Mucosa of gallbladder (tissue), 1 donor: ENCODE data around the gene LRRIQ3. TPM values are rescaled to one million over a fixed set of nuclear protein-coding genes. Genes with fewer than 3 reads are reported as not detected.
"Not testable (repeated sequence)": the region's sequence is repeated elsewhere in the genome, so short reads cannot be mapped to it uniquely, and the experiment has no call there.

ENCODE experiments used
- DNase-seq: peaks from one replicate; pipeline ENCODE4 v3.0.0-alpha.2; 2020; ENCODE audit warnings: low spot score
- total RNA-seq: library from RNA; stranded (reverse); gene quantifications from one replicate; pipeline ENCODE4 v1.2.1, GENCODE V29; 2021
- donor health status: DM: no; HTN: no; CAD: no.

LRRIQ3 gene
- total RNA-seq = 0.95 TPM

- peak; percentile 95 for DNase-seq
These were observed at the start of gene LRRIQ3, which contains the start of gene FPGT for GRCh38 chr1:74197657-74198552. Gene LRRIQ3 (minus strand): TSS chr1:74198176. CDS start chr1:74183684, 14,492 bp downstream. Gene FPGT (plus strand): TSS chr1:74198242. CDS start chr1:74198279, 37 bp downstream.

GRCh38 chr1:74246315-74246714, 48.3 kb upstream of the LRRIQ3 start:
- DNase-seq = no peak

- no peak for DNase-seq
These were observed 47.3 kb upstream of the LRRIQ3 start for GRCh38 chr1:74245168-74245772.

GRCh38 chr1:74237787-74238186, 39.8 kb upstream of the LRRIQ3 start:
- DNase-seq = no peak

- DNase-seq = no peak
These were observed 39.1 kb upstream of the LRRIQ3 start for GRCh38 chr1:74237035-74237434.

GRCh38 chr1:74236440-74236839, 38.5 kb upstream of the LRRIQ3 start:
- DNase-seq = no peak

- DNase-seq = no peak
These were observed 37.2 kb upstream of the LRRIQ3 start, which contains the start of gene TNNI3K for GRCh38 chr1:74235153-74235552. Gene TNNI3K (plus strand): TSS chr1:74235387. CDS start chr1:74235452, 65 bp downstream.

GRCh38 chr1:74223453-74223852, 25.5 kb upstream of the LRRIQ3 start:
- DNase-seq = no peak

- no peak for DNase-seq
These were observed 24.7 kb upstream of the LRRIQ3 start for GRCh38 chr1:74222701-74223100.

GRCh38 chr1:74215229-74215628, 17.3 kb upstream of the LRRIQ3 start:
- DNase-seq = no peak

GRCh38 chr1:74205266-74205665, 7.3 kb upstream of the LRRIQ3 start:
- DNase-seq = no peak

GRCh38 chr1:74199504-74199903, 1.5 kb upstream of the LRRIQ3 start:
- no peak for DNase-seq

- DNase-seq = no peak
These were observed 721 bp downstream of the LRRIQ3 start for GRCh38 chr1:74197255-74197654.

GRCh38 chr1:74195339-74195738, 2.6 kb downstream of the LRRIQ3 start:
- no peak for DNase-seq

GRCh38 chr1:74193908-74194307, 4.1 kb downstream of the LRRIQ3 start:
- no peak for DNase-seq

- no peak for DNase-seq
These were observed 17.5 kb downstream of the LRRIQ3 start for GRCh38 chr1:74180490-74180889.

- not testable (repeated sequence) for DNase-seq
These were observed 23.6 kb downstream of the LRRIQ3 start for GRCh38 chr1:74174423-74174822.

GRCh38 chr1:74162333-74162732, 35.6 kb downstream of the LRRIQ3 start:
- no peak for DNase-seq

GRCh38 chr1:74161497-74161896, 36.5 kb downstream of the LRRIQ3 start:
- DNase-seq = no peak

- no peak for DNase-seq
These were observed 37.9 kb downstream of the LRRIQ3 start for GRCh38 chr1:74160046-74160445.

- no peak for DNase-seq
These were observed 52.9 kb downstream of the LRRIQ3 start for GRCh38 chr1:74145086-74145485.

GRCh38 chr1:74117370-74117769, 80.6 kb downstream of the LRRIQ3 start:
- DNase-seq = not testable (repeated sequence)

- no peak for DNase-seq
These were observed 84.6 kb downstream of the LRRIQ3 start for GRCh38 chr1:74113333-74113732.
